Liver (tissue), 9 donors: ENCODE results near the gene ANO4. TPM values are rescaled to one million over a fixed set of nuclear protein-coding genes. Genes with fewer than 3 reads are reported as not detected.

Experiments
- DNase-seq: peaks from one replicate; pipeline ENCODE4 v3.0.0-alpha.2; 2017; ENCODE audit warnings: low spot score
- H3K27ac ChIP-seq, 2 donors: one replicate each; pipeline ENCODE4 v1.7.0; 2013; ENCODE audit warnings: inconsistent platforms in 2 of 2, low read length in 2 of 2, control low read depth in 1 of 2, low read depth in 1 of 2, mild to moderate bottlenecking in 1 of 2
- H3K27me3 ChIP-seq, 4 donors: one replicate each; pipeline versions ENCODE4 v1.6.1 to v1.7.0; 2013; ENCODE audit warnings: low read length in 3 of 4, inconsistent platforms in 1 of 4, mild to moderate bottlenecking in 1 of 4, moderate library complexity in 1 of 4; ENCODE audit not compliant: control insufficient read depth in 4 of 4, insufficient read depth in 4 of 4
- H3K36me3 ChIP-seq, 4 donors: one replicate each; pipeline versions ENCODE4 v1.6.1 to v1.7.0; 2013; ENCODE audit warnings: low read length in 3 of 4, mild to moderate bottlenecking in 3 of 4, low read depth in 1 of 4, moderate library complexity in 1 of 4; ENCODE audit not compliant: control insufficient read depth in 4 of 4, insufficient read depth in 3 of 4
- H3K4me1 ChIP-seq, 4 donors: one replicate each; pipeline versions ENCODE4 v1.6.1 to v1.7.0; 2013; ENCODE audit warnings: low read length in 3 of 4, mild to moderate bottlenecking in 3 of 4, moderate library complexity in 1 of 4; ENCODE audit not compliant: control insufficient read depth in 4 of 4, insufficient read depth in 4 of 4
- H3K4me3 ChIP-seq, 3 donors: one replicate each; pipeline versions ENCODE4 v1.6.1 to v1.7.0; 2013; ENCODE audit warnings: low read length in 3 of 3, control low read depth in 1 of 3, low read depth in 1 of 3, mild to moderate bottlenecking in 1 of 3
- H3K9ac ChIP-seq, 2 donors: one replicate each; pipeline ENCODE4 v1.7.0; 2013; ENCODE audit warnings: low read length in 2 of 2, mild to moderate bottlenecking in 2 of 2, moderate library complexity in 2 of 2, control low read depth in 1 of 2, low read depth in 1 of 2
- H3K9me3 ChIP-seq, 4 donors: one replicate each; pipeline versions ENCODE4 v1.6.1 to v1.7.0; 2013; ENCODE audit warnings: low read length in 3 of 4; ENCODE audit not compliant: control insufficient read depth in 4 of 4
- EGR1 ChIP-seq, 2 donors: IDR thresholded peaks; 2 replicates each; pipeline ENCODE4 v1.6.1; 2016 to 2018; ENCODE audit warnings: antibody characterized with exemption in 2 of 2, low read depth in 2 of 2
- FOXA1 ChIP-seq: IDR thresholded peaks from 2 replicates; pipeline ENCODE4 v1.6.1; 2016; ENCODE audit warnings: antibody characterized with exemption
- FOXA2 ChIP-seq: IDR thresholded peaks from 2 replicates; pipeline ENCODE4 v1.6.1; 2016; ENCODE audit warnings: antibody characterized with exemption
- GABPA ChIP-seq, 2 donors: IDR thresholded peaks in 1 of 2; conservative IDR thresholded peaks in 1 of 2; 2 replicates each; pipeline ENCODE4 v1.6.1; 2016; ENCODE audit warnings: antibody characterized with exemption in 2 of 2, mild to moderate bottlenecking in 1 of 2, moderate library complexity in 1 of 2
- HNF4A ChIP-seq, 2 donors: conservative IDR thresholded peaks; 2 replicates each; pipeline ENCODE4 v1.6.1; 2016; ENCODE audit warnings: antibody characterized with exemption in 2 of 2, mild to moderate bottlenecking in 2 of 2
- HNF4G ChIP-seq: IDR thresholded peaks from 2 replicates; pipeline ENCODE4 v1.6.1; 2016; ENCODE audit warnings: antibody characterized with exemption
- JUND ChIP-seq, 2 donors: IDR thresholded peaks; 2 replicates each; pipeline ENCODE4 v1.6.1; 2016; ENCODE audit warnings: antibody characterized with exemption in 2 of 2
- NR2F2 ChIP-seq: IDR thresholded peaks from 2 replicates; pipeline ENCODE4 v1.6.1; 2016; ENCODE audit warnings: antibody characterized with exemption
- RAD21 ChIP-seq, 2 donors: IDR thresholded peaks; 2 replicates each; pipeline ENCODE4 v1.6.1; 2016; ENCODE audit warnings: antibody characterized with exemption in 2 of 2, mild to moderate bottlenecking in 2 of 2
- RXRA ChIP-seq, 2 donors: IDR thresholded peaks; 2 replicates each; pipeline ENCODE4 v1.6.1; 2017 to 2018; ENCODE audit warnings: antibody characterized with exemption in 2 of 2, mild to moderate bottlenecking in 1 of 2
- SP1 ChIP-seq: IDR thresholded peaks from 2 replicates; pipeline ENCODE4 v1.6.1; 2018; ENCODE audit warnings: antibody characterized with exemption, mild to moderate bottlenecking
- TAF1 ChIP-seq: conservative IDR thresholded peaks from 2 replicates; pipeline ENCODE4 v1.6.1; 2016; ENCODE audit warnings: antibody characterized with exemption, mild to moderate bottlenecking
- YY1 ChIP-seq: IDR thresholded peaks from 2 replicates; pipeline ENCODE4 v1.6.1; 2016; ENCODE audit warnings: antibody characterized with exemption, mild to moderate bottlenecking
- WGBS: extraction: QIAGEN DNeasy Blood & Tissue Kit; methylation state at CpG from one replicate; pipeline ENCODE4 v1.1.7; 2013; 5-methylcytosine and 5-hydroxymethylcytosine counted together
- polyA plus RNA-seq, 2 donors: library from polyadenylated mRNA; stranded (reverse) in 1 of 2; unstranded in 1 of 2; fragments of 200-250 nt in 1 of 2; fragments of >200 nt in 1 of 2; fragmentation: Nextera tagmentation in 1 of 2; extraction: Ambion mirVana in 1 of 2; gene quantifications; one replicate each; pipeline versions ENCODE4 v1.2.1 to v1.2.3, GENCODE V29; 2013 to 2015
- total RNA-seq, 2 donors: library from RNA; depleted of rRNA; stranded (reverse); fragments of >200 nt; gene quantifications; one replicate each; pipeline ENCODE4 v1.2.3, GENCODE V29; 2014
- TF ChIP-seq, protein P1 (sequence below): IDR thresholded peaks from 2 replicates; pipeline ENCODE4 v1.6.1; 2016; ENCODE audit warnings: antibody characterized with exemption
- TF ChIP-seq, protein P2 (sequence below): IDR thresholded peaks from 2 replicates; pipeline ENCODE4 v1.6.1; 2016; ENCODE audit warnings: antibody characterized with exemption
- TF ChIP-seq, protein P3 (sequence below): fragments of 150-350 bp; IDR thresholded peaks from 2 replicates; pipeline ENCODE4 v1.5.1; 2017; ENCODE audit warnings: improper control_type of control experiment, low read depth, low read length; ENCODE audit not compliant: missing input control
- TF ChIP-seq, protein P4 (sequence below): IDR thresholded peaks from 2 replicates; pipeline ENCODE4 v1.6.1; 2016; ENCODE audit warnings: antibody characterized with exemption, mild to moderate bottlenecking
- TF ChIP-seq, protein P5 (sequence below): IDR thresholded peaks from 2 replicates; pipeline ENCODE4 v1.6.1; 2016; ENCODE audit warnings: antibody characterized with exemption
- donor health status: healthy.
- donor health status: healthy.
- donor health status: healthy.
- donor health status: healthy.
- donor health status: healthy.

Gene ANO4
- total and polyA plus RNA-seq, 4 donors, result 0.08 to 2.2 (median 0.17) TPM; not detected in 1

DNA sequence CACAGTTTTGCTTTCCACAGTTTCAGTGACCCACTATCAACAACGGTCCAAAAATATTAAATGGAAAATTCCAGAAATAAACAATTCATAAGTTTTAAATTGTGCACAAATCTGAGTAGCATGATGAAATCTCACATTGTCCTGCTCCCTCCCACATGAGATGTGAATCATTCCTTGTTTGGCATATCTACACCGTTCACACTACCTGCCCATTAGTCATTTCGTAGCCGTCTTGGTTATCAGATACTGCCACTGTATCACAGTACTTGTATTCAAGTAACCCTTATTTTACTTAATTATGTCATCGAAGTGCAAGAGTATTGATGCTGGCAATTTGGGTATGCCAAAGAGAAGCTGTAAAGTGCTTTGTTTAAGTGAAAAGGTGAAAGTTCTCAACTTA, 270.1 kb downstream of the ANO4 start:
- no peak for TF ChIP-seq YY1
- TF ChIP-seq, protein P1, sequence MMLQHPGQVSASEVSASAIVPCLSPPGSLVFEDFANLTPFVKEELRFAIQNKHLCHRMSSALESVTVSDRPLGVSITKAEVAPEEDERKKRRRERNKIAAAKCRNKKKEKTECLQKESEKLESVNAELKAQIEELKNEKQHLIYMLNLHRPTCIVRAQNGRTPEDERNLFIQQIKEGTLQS, result no peak
- no peak for TF ChIP-seq EGR1 (IDR thresholded peaks at IDR 0.05; ENCODE audit: low read depth in 2 of 2)
- no peak for TF ChIP-seq HNF4G
- no peak overlapping the region for H3K9ac ChIP-seq
- no peak overlapping the region for H3K27ac ChIP-seq
- no peak overlapping the region for H3K4me3 ChIP-seq
- WGBS, result 79% methylated on average over 5 of the region's 5 CpGs
- no peaks in the 10 kb centered on the region for H3K27me3 ChIP-seq
- H3K36me3 ChIP-seq, result no peaks in the 10 kb centered on the region
- no peaks in the 10 kb centered on the region for H3K9me3 ChIP-seq
- DNase-seq, result no peak
- H3K4me1 ChIP-seq, result no peaks in the 10 kb centered on the region

DNA sequence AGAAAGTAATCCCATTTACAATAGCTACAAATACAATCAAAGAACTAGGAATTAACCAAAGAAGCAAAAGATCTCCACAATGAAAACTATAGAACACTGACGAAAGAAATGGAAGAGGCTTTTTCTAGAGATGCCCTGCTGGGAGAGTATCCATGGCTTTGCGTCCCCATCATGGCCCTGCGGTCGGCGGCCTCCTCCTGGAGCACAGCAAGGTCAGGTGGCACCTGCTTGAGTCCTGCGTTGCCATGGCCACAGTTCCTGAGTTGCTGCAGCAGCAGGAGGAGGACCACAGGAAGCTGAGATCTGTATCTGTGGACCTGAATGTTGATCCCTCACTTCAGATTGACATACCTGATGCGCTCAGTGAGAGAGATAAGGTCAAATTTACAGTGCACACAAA, 271.9 kb downstream of the ANO4 start:
- H3K27ac ChIP-seq, result no peak overlapping the region

More for the DNA sequence above, 271.9 kb downstream of the ANO4 start:
- no peak for DNase-seq
- Histone ChIP-seq H3K4me1 (no peaks in the 10 kb centered on the region), H3K27me3 (no peaks in the 10 kb centered on the region), H3K9me3 (no peaks in the 10 kb centered on the region), H3K4me3 (no peak overlapping the region), H3K9ac (no peak overlapping the region), H3K36me3 (no peaks in the 10 kb centered on the region)
- 75% methylated on average over 7 of the region's 7 CpGs for WGBS
- TF ChIP-seq FOXA2 (no peak), RXRA (IDR thresholded peaks at IDR 0.05) (no peak), HNF4A (conservative IDR thresholded peaks at IDR 0.05) (no peak), YY1 (no peak), FOXA1 (no peak), TAF1 (no peak), NR2F2 (no peak), SP1 (no peak), RAD21 (IDR thresholded peaks at IDR 0.05) (no peak), EGR1 (IDR thresholded peaks at IDR 0.05; ENCODE audit: low read depth in 2 of 2) (no peak), JUND (IDR thresholded peaks at IDR 0.05) (no peak), GABPA (IDR thresholded peaks at IDR 0.05 in 1 of 2, conservative IDR thresholded peaks at IDR 0.05 in 1 of 2) (no peak), HNF4G (no peak)
- TF ChIP-seq, protein P2, sequence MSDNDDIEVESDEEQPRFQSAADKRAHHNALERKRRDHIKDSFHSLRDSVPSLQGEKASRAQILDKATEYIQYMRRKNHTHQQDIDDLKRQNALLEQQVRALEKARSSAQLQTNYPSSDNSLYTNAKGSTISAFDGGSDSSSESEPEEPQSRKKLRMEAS, result no peak
- TF ChIP-seq, protein P3, sequence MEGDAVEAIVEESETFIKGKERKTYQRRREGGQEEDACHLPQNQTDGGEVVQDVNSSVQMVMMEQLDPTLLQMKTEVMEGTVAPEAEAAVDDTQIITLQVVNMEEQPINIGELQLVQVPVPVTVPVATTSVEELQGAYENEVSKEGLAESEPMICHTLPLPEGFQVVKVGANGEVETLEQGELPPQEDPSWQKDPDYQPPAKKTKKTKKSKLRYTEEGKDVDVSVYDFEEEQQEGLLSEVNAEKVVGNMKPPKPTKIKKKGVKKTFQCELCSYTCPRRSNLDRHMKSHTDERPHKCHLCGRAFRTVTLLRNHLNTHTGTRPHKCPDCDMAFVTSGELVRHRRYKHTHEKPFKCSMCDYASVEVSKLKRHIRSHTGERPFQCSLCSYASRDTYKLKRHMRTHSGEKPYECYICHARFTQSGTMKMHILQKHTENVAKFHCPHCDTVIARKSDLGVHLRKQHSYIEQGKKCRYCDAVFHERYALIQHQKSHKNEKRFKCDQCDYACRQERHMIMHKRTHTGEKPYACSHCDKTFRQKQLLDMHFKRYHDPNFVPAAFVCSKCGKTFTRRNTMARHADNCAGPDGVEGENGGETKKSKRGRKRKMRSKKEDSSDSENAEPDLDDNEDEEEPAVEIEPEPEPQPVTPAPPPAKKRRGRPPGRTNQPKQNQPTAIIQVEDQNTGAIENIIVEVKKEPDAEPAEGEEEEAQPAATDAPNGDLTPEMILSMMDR, result no peak
- TF ChIP-seq, protein P1, result no peak
- TF ChIP-seq, protein P4, sequence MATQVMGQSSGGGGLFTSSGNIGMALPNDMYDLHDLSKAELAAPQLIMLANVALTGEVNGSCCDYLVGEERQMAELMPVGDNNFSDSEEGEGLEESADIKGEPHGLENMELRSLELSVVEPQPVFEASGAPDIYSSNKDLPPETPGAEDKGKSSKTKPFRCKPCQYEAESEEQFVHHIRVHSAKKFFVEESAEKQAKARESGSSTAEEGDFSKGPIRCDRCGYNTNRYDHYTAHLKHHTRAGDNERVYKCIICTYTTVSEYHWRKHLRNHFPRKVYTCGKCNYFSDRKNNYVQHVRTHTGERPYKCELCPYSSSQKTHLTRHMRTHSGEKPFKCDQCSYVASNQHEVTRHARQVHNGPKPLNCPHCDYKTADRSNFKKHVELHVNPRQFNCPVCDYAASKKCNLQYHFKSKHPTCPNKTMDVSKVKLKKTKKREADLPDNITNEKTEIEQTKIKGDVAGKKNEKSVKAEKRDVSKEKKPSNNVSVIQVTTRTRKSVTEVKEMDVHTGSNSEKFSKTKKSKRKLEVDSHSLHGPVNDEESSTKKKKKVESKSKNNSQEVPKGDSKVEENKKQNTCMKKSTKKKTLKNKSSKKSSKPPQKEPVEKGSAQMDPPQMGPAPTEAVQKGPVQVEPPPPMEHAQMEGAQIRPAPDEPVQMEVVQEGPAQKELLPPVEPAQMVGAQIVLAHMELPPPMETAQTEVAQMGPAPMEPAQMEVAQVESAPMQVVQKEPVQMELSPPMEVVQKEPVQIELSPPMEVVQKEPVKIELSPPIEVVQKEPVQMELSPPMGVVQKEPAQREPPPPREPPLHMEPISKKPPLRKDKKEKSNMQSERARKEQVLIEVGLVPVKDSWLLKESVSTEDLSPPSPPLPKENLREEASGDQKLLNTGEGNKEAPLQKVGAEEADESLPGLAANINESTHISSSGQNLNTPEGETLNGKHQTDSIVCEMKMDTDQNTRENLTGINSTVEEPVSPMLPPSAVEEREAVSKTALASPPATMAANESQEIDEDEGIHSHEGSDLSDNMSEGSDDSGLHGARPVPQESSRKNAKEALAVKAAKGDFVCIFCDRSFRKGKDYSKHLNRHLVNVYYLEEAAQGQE, result no peak
- TF ChIP-seq, protein P5, sequence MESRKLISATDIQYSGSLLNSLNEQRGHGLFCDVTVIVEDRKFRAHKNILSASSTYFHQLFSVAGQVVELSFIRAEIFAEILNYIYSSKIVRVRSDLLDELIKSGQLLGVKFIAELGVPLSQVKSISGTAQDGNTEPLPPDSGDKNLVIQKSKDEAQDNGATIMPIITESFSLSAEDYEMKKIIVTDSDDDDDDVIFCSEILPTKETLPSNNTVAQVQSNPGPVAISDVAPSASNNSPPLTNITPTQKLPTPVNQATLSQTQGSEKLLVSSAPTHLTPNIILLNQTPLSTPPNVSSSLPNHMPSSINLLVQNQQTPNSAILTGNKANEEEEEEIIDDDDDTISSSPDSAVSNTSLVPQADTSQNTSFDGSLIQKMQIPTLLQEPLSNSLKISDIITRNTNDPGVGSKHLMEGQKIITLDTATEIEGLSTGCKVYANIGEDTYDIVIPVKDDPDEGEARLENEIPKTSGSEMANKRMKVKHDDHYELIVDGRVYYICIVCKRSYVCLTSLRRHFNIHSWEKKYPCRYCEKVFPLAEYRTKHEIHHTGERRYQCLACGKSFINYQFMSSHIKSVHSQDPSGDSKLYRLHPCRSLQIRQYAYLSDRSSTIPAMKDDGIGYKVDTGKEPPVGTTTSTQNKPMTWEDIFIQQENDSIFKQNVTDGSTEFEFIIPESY, result no peak
